ENCODE results near the gene LIMS1.

LIMS1 gene

DNA sequence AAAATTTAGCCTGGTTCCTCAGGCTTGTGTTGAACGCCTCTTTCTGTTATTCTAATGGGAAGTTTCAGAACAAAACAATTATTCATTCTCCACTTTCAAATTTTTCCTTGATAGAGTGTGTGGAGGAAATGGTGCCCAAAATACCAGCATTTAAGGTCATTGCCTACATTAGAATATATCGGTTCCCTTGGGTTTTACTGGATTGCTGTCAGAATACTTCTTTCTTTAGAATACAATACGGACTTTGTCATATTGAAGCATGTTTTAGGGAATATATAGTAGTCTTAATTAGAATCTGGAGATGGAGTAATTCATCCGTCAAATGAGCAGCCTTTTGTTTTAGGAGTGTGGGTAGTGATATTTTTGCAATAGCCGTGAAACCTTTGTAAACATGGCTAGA is 13.3 kb downstream of the LIMS1 start (continued):
- TF ChIP-seq ZNF510 (tag by site-specific recombination; IDR thresholded peaks at IDR 0.05; ENCODE audit: insufficient replicate concordance) (no peak), EGR2 (tag by site-specific recombination; IDR thresholded peaks at IDR 0.05; ENCODE audit: low read depth) (no peak), ZNF585B (tag by site-specific recombination; IDR thresholded peaks at IDR 0.05) (no peak), ZBTB21 (tag by site-specific recombination; IDR thresholded peaks at IDR 0.05) (no peak), GLIS1 (tag by site-specific recombination; IDR thresholded peaks at IDR 0.05) (no peak), ZNF785 (tag by site-specific recombination; IDR thresholded peaks at IDR 0.05) (no peak), HOXC10 (CRISPR knock-in tag; IDR thresholded peaks at IDR 0.05) (no peak), GLI2 (tag by site-specific recombination; IDR thresholded peaks at IDR 0.05; ENCODE audit: borderline replicate concordance, low read depth) (no peak), PRDM4 (tag by site-specific recombination; IDR thresholded peaks at IDR 0.05) (no peak), ZBTB44 (tag by site-specific recombination; IDR thresholded peaks at IDR 0.05) (no peak), ZNF341 (tag by site-specific recombination; IDR thresholded peaks at IDR 0.05; ENCODE audit: low read depth) (no peak)
- TF ChIP-seq, protein P1, sequence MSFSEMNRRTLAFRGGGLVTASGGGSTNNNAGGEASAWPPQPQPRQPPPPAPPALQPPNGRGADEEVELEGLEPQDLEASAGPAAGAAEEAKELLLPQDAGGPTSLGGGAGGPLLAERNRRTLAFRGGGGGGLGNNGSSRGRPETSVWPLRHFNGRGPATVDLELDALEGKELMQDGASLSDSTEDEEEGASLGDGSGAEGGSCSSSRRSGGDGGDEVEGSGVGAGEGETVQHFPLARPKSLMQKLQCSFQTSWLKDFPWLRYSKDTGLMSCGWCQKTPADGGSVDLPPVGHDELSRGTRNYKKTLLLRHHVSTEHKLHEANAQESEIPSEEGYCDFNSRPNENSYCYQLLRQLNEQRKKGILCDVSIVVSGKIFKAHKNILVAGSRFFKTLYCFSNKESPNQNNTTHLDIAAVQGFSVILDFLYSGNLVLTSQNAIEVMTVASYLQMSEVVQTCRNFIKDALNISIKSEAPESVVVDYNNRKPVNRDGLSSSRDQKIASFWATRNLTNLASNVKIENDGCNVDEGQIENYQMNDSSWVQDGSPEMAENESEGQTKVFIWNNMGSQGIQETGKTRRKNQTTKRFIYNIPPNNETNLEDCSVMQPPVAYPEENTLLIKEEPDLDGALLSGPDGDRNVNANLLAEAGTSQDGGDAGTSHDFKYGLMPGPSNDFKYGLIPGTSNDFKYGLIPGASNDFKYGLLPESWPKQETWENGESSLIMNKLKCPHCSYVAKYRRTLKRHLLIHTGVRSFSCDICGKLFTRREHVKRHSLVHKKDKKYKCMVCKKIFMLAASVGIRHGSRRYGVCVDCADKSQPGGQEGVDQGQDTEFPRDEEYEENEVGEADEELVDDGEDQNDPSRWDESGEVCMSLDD (tag by site-specific recombination; IDR thresholded peaks at IDR 0.05) = no peak

- Histone ChIP-seq H3K36me3 (ENCODE audit: control insufficient read depth in 2 of 2, insufficient read depth in 1 of 2, low read length in 2 of 2) (no peaks in the 10 kb centered on the region), H3K4me3 (ENCODE audit: low read depth, low read length) (no peak overlapping the region), H3K27ac (ENCODE audit: extremely low read depth, low read depth, low read length) (no peak overlapping the region), H3K4me1 (ENCODE audit: control insufficient read depth, insufficient read depth, low read length) (peaks cover 9% of the 10 kb centered on the region; the same call in 1 of the 2 replicates), H3K9me3 (ENCODE audit: control insufficient read depth, insufficient read depth, low read depth, low read length) (no peaks in the 10 kb centered on the region)
- no peak for TF ChIP-seq ZNF169 (tag by site-specific recombination; IDR thresholded peaks at IDR 0.05)
- CTCF ChIA-PET = interaction anchor here (1.2 kb wide), 1 partner anchor 197 kb away, joined by 3 read pairs; no protein-coding TSS in a partner anchor
- POLR2A ChIA-PET = no interaction called here
These were observed 14.1 kb downstream of the LIMS1 start for GRCh38 chr2:108548208-108549003.

GRCh38 chr2:108552566-108552965 is 18.3 kb downstream of the LIMS1 start:
- peaks cover 9% of the 10 kb centered on the region; the same call in 1 of the 2 replicates for H3K4me1 ChIP-seq (ENCODE audit: control insufficient read depth, insufficient read depth, low read length)
- ChIA-PET CTCF (no interaction called here), POLR2A (no interaction called here)
- no peaks in the 10 kb centered on the region for H3K36me3 ChIP-seq (ENCODE audit: control insufficient read depth in 2 of 2, insufficient read depth in 1 of 2, low read length in 2 of 2)
- no peak overlapping the region for H3K27ac ChIP-seq (ENCODE audit: extremely low read depth, low read depth, low read length)
- H3K4me3 ChIP-seq (ENCODE audit: low read depth, low read length) = no peak overlapping the region
- no peaks in the 10 kb centered on the region for H3K9me3 ChIP-seq (ENCODE audit: control insufficient read depth, insufficient read depth, low read depth, low read length)
- TF ChIP-seq GFI1B (tag by site-specific recombination; IDR thresholded peaks at IDR 0.05) = no peak
- no peak for TF ChIP-seq WT1 (tag by site-specific recombination; IDR thresholded peaks at IDR 0.05)
- TF ChIP-seq SETDB1 (IDR thresholded peaks at IDR 0.05; ENCODE audit: insufficient read length, low read length) = no peak
- TF ChIP-seq, protein P2, sequence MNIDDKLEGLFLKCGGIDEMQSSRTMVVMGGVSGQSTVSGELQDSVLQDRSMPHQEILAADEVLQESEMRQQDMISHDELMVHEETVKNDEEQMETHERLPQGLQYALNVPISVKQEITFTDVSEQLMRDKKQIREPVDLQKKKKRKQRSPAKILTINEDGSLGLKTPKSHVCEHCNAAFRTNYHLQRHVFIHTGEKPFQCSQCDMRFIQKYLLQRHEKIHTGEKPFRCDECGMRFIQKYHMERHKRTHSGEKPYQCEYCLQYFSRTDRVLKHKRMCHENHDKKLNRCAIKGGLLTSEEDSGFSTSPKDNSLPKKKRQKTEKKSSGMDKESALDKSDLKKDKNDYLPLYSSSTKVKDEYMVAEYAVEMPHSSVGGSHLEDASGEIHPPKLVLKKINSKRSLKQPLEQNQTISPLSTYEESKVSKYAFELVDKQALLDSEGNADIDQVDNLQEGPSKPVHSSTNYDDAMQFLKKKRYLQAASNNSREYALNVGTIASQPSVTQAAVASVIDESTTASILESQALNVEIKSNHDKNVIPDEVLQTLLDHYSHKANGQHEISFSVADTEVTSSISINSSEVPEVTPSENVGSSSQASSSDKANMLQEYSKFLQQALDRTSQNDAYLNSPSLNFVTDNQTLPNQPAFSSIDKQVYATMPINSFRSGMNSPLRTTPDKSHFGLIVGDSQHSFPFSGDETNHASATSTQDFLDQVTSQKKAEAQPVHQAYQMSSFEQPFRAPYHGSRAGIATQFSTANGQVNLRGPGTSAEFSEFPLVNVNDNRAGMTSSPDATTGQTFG (tag by site-specific recombination; IDR thresholded peaks at IDR 0.05; ENCODE audit: borderline replicate concordance) = no peak
- no peak for TF ChIP-seq ZNF433 (tag by site-specific recombination; IDR thresholded peaks at IDR 0.05; ENCODE audit: low read depth)
- TF ChIP-seq KLF8 (tag by site-specific recombination; IDR thresholded peaks at IDR 0.05) = no peak
- TF ChIP-seq ZFHX2 (tag by site-specific recombination; conservative IDR thresholded peaks at IDR 0.05) = no peak
- no peak for TF ChIP-seq BCL11B (tag by site-specific recombination; IDR thresholded peaks at IDR 0.05; ENCODE audit: low read depth)
- no peak for TF ChIP-seq YY2 (tag by site-specific recombination; IDR thresholded peaks at IDR 0.05)
- TF ChIP-seq, protein P3, sequence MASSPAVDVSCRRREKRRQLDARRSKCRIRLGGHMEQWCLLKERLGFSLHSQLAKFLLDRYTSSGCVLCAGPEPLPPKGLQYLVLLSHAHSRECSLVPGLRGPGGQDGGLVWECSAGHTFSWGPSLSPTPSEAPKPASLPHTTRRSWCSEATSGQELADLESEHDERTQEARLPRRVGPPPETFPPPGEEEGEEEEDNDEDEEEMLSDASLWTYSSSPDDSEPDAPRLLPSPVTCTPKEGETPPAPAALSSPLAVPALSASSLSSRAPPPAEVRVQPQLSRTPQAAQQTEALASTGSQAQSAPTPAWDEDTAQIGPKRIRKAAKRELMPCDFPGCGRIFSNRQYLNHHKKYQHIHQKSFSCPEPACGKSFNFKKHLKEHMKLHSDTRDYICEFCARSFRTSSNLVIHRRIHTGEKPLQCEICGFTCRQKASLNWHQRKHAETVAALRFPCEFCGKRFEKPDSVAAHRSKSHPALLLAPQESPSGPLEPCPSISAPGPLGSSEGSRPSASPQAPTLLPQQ (tag by site-specific recombination; IDR thresholded peaks at IDR 0.05) = no peak
